ENCODE measurements around the gene YOD1.

DNA sequence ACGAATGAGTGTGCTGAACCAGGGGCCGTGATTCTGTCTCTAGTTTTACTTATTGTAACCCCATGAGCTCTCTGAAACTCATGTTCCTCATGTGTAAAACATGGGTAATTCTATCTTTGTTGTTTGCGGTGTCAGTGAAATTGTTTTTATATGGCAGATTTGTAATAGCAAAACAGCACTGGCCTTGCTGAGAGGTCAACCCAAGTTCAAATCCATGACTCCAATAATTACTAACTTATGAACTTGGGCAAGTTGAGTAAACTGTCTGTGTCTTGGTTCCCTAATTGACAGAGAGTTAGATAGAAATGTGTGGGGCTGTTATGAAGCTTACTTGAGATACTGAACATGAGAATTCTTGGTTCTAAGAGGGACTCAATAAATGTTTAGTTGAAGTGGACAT is 36.3 kb downstream of the YOD1 start:
- TF ChIP-seq, protein P1, sequence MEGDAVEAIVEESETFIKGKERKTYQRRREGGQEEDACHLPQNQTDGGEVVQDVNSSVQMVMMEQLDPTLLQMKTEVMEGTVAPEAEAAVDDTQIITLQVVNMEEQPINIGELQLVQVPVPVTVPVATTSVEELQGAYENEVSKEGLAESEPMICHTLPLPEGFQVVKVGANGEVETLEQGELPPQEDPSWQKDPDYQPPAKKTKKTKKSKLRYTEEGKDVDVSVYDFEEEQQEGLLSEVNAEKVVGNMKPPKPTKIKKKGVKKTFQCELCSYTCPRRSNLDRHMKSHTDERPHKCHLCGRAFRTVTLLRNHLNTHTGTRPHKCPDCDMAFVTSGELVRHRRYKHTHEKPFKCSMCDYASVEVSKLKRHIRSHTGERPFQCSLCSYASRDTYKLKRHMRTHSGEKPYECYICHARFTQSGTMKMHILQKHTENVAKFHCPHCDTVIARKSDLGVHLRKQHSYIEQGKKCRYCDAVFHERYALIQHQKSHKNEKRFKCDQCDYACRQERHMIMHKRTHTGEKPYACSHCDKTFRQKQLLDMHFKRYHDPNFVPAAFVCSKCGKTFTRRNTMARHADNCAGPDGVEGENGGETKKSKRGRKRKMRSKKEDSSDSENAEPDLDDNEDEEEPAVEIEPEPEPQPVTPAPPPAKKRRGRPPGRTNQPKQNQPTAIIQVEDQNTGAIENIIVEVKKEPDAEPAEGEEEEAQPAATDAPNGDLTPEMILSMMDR (IDR thresholded peaks at IDR 0.05; ENCODE audit: insufficient read depth, low read length): no peak
- TF ChIP-seq, protein P2, sequence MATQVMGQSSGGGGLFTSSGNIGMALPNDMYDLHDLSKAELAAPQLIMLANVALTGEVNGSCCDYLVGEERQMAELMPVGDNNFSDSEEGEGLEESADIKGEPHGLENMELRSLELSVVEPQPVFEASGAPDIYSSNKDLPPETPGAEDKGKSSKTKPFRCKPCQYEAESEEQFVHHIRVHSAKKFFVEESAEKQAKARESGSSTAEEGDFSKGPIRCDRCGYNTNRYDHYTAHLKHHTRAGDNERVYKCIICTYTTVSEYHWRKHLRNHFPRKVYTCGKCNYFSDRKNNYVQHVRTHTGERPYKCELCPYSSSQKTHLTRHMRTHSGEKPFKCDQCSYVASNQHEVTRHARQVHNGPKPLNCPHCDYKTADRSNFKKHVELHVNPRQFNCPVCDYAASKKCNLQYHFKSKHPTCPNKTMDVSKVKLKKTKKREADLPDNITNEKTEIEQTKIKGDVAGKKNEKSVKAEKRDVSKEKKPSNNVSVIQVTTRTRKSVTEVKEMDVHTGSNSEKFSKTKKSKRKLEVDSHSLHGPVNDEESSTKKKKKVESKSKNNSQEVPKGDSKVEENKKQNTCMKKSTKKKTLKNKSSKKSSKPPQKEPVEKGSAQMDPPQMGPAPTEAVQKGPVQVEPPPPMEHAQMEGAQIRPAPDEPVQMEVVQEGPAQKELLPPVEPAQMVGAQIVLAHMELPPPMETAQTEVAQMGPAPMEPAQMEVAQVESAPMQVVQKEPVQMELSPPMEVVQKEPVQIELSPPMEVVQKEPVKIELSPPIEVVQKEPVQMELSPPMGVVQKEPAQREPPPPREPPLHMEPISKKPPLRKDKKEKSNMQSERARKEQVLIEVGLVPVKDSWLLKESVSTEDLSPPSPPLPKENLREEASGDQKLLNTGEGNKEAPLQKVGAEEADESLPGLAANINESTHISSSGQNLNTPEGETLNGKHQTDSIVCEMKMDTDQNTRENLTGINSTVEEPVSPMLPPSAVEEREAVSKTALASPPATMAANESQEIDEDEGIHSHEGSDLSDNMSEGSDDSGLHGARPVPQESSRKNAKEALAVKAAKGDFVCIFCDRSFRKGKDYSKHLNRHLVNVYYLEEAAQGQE (IDR thresholded peaks at IDR 0.05; ENCODE audit: insufficient replicate concordance, low read depth): no peak
- TF ChIP-seq SPI1 (IDR thresholded peaks at IDR 0.05; ENCODE audit: borderline replicate concordance, low read depth): no peak
